GM19324 (cell line): ENCODE measurements around the gene SNAPC2.
"Not testable (repeated sequence)": the region's sequence is repeated elsewhere in the genome, so short reads cannot be mapped to it uniquely, and the experiment has no call there.

Source experiments
- ATAC-seq: cut with Tn5 transposase; IDR thresholded peaks from one replicate; pipeline ENCODE4 v1.9.1; 2021; ENCODE audit warnings: mild to moderate bottlenecking, moderate library complexity; ENCODE audit not compliant: unreplicated experiment, low FRiP score

Gene SNAPC2

GRCh38 chr19:7931221-7932061, 11.3 kb downstream of the SNAPC2 start:
- no peak for ATAC-seq

GRCh38 chr19:7932276-7932929, 12.3 kb downstream of the SNAPC2 start:
- no peak for ATAC-seq

GRCh38 chr19:7932930-7933300, 12.8 kb downstream of the SNAPC2 start:
- ATAC-seq = no peak

- ATAC-seq = no peak
Measured at GRCh38 chr19:7933411-7933810, 13.3 kb downstream of the SNAPC2 start.

- no peak for ATAC-seq
Measured at GRCh38 chr19:7933828-7934725, 13.9 kb downstream of the SNAPC2 start.

- no peak for ATAC-seq
Measured at GRCh38 chr19:7934766-7935165, 14.6 kb downstream of the SNAPC2 start.

GRCh38 chr19:7940841-7941240, 20.7 kb downstream of the SNAPC2 start:
- no peak for ATAC-seq

- no peak for ATAC-seq
Measured at GRCh38 chr19:7941895-7942596, 21.9 kb downstream of the SNAPC2 start.

GRCh38 chr19:7942981-7943443, 22.9 kb downstream of the SNAPC2 start:
- ATAC-seq = no peak

GRCh38 chr19:7943444-7944176, 23.5 kb downstream of the SNAPC2 start, which contains the start of gene TIMM44:
TSS of gene TIMM44 (minus strand) at chr19:7943666. CDS start at chr19:7943651, 15 bp downstream.
- peak; percentile 94 for ATAC-seq

- peak; percentile 18 for ATAC-seq
Measured at GRCh38 chr19:7944177-7944761, 24.1 kb downstream of the SNAPC2 start.

- no peak for ATAC-seq
Measured at GRCh38 chr19:7947939-7948338, 27.8 kb downstream of the SNAPC2 start.

GRCh38 chr19:7953060-7953459, 32.9 kb downstream of the SNAPC2 start:
- ATAC-seq = no peak

- ATAC-seq = no peak
Measured at GRCh38 chr19:7953576-7953975, 33.4 kb downstream of the SNAPC2 start.

- no peak for ATAC-seq
Measured at GRCh38 chr19:7955696-7956095, 35.6 kb downstream of the SNAPC2 start.

- ATAC-seq = no peak
Measured at GRCh38 chr19:7959211-7959610, 39.1 kb downstream of the SNAPC2 start.

- not testable (repeated sequence) for ATAC-seq
Measured at GRCh38 chr19:7961082-7961481, 40.9 kb downstream of the SNAPC2 start.

GRCh38 chr19:7961920-7962626, 41.9 kb downstream of the SNAPC2 start:
- no peak for ATAC-seq
